Measurements from ENCODE around the gene HSD17B4. TPM values are rescaled to one million over a fixed set of nuclear protein-coding genes. Genes with fewer than 3 reads are reported as not detected.
A peak's percentile ranks its signal among the peaks of the same experiment; 100 is the strongest.

The HSD17B4 gene
- total and polyA plus RNA-seq, 2 of the 13 experiments (the other 11 are each of a cell fraction or from before 2014, with no cell fraction given): 178 to 399 TPM

DNA sequence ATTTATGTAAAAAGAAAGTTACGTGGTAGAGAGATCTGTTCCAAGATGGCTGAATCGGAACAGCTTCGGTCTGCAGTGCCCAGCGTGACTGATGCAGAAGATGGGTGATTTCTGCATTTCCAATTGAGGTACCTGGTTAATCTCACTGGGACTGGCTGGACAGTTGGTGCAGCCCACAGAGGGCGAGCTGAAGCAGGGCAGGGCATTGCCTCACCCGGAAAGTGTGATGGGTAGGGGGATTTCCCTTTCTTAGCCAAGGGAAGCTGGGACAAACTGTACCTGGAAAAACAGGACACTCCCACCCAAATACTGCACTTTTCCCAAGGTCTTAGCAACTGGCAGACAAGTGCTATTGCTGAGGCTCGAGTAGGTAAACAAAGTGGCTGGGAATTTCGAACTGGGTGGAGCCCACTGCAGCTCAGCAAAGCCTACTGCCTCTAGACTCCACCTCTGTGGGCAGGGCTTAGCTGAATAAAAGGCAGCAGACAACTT, 13.1 kb upstream of the HSD17B4 start (continued):
- TF ChIP-seq ZNF615 (CRISPR knock-in tag; IDR thresholded peaks at IDR 0.05; ENCODE audit: borderline replicate concordance) (no peak), PAXIP1 (CRISPR knock-in tag; conservative IDR thresholded peaks at IDR 0.05) (0 out of 2 replicates have a peak, but pooled peaks have one; percentile 13), SNRNP70 (IDR thresholded peaks at IDR 0.05; ENCODE audit: low read depth, low read length) (no peak), RELA (CRISPR knock-in tag; IDR thresholded peaks at IDR 0.05) (no peak), THAP7 (CRISPR knock-in tag; IDR thresholded peaks at IDR 0.05) (no peak), ZNF383 (CRISPR knock-in tag; IDR thresholded peaks at IDR 0.05; ENCODE audit: borderline replicate concordance) (no peak), ONECUT2 (CRISPR knock-in tag; IDR thresholded peaks at IDR 0.05) (no peak), ZNF687 (CRISPR knock-in tag; IDR thresholded peaks at IDR 0.05) (no peak), ZNF121 (CRISPR knock-in tag; IDR thresholded peaks at IDR 0.05) (no peak), ZNF609 (CRISPR knock-in tag; IDR thresholded peaks at IDR 0.05; ENCODE audit: borderline replicate concordance) (no peak)
- TF ChIP-seq, protein P1, sequence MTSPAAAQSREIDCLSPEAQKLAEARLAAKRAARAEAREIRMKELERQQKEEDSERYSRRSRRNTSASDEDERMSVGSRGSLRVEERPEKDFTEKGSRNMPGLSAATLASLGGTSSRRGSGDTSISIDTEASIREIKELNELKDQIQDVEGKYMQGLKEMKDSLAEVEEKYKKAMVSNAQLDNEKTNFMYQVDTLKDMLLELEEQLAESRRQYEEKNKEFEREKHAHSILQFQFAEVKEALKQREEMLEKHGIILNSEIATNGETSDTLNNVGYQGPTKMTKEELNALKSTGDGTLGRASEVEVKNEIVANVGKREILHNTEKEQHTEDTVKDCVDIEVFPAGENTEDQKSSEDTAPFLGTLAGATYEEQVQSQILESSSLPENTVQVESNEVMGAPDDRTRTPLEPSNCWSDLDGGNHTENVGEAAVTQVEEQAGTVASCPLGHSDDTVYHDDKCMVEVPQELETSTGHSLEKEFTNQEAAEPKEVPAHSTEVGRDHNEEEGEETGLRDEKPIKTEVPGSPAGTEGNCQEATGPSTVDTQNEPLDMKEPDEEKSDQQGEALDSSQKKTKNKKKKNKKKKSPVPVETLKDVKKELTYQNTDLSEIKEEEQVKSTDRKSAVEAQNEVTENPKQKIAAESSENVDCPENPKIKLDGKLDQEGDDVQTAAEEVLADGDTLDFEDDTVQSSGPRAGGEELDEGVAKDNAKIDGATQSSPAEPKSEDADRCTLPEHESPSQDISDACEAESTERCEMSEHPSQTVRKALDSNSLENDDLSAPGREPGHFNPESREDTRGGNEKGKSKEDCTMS (CRISPR knock-in tag; conservative IDR thresholded peaks at IDR 0.05): no peak
- TF ChIP-seq, protein P2, sequence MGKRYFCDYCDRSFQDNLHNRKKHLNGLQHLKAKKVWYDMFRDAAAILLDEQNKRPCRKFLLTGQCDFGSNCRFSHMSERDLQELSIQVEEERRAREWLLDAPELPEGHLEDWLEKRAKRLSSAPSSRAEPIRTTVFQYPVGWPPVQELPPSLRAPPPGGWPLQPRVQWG (CRISPR knock-in tag; IDR thresholded peaks at IDR 0.05; ENCODE audit: borderline replicate concordance, low read depth): no peak
